Activated T-helper 9 cell treated with anti-CD3 and anti-CD28 coated beads, Interleukin-2, amount 50 U/mL, for 16 hours (primary cell): ENCODE results near the gene ZNF331.

Experiments used
- DNase-seq: peaks from one replicate; pipeline ENCODE4 v3.0.0-alpha.2; 2020; ENCODE audit warnings: low read depth

Gene ZNF331

DNA sequence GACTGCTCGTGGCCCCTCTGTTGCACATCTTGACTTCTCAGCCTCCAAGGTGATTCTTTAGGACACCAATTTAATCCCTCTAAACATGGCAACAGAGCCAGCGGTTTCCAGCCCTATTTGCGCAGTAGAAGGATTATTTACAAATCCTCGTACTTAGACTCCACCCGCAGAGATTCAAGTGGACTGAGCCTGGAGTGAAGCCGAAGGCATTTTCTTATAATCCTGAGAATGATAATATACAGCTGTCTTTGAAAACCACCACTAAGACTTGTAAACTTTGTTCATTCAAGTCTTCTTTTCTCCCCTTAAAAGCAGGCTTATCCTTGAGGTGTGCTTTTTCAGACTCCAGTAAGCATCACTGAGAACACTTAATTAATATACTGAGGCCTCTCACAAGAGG is 89.0 kb downstream of the ZNF331 start:
- DNase-seq: no peak
